T1000 (cell line): Measurements from ENCODE around the gene TCEAL4.

Source experiments
- DNase-seq: peaks from one replicate; lab custom pipeline; 2025; ENCODE audit warnings: mixed read lengths; lab: John Stamatoyannopoulos, UW

TCEAL4 gene

GRCh38 chrX:103585411-103586313 lies at the start of gene TCEAL4:
Gene TCEAL4 (plus strand): TSS chrX:103585515. CDS start chrX:103586676, 1,161 bp downstream.
- no peak for DNase-seq

DNA sequence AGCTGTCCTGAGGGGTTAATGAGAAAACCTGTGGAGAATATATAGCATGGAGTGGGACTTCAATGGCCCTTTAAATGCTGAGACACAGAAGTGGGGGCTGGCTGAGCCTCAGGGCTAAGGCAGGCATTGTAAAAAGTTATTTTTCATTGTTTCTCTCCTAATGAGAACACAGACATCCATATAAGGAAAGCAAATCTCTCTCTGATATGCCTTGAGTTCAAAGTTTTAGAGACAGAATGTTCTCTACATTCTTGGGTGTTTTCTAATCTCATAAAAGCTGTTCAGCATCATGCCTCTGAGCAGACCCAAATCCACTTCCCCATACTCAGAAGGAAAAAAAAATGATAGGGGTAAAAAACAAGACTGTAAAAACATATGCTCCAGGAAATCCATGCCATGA lies 49.2 kb upstream of the TCEAL4 start:
- DNase-seq, result no peak

DNA sequence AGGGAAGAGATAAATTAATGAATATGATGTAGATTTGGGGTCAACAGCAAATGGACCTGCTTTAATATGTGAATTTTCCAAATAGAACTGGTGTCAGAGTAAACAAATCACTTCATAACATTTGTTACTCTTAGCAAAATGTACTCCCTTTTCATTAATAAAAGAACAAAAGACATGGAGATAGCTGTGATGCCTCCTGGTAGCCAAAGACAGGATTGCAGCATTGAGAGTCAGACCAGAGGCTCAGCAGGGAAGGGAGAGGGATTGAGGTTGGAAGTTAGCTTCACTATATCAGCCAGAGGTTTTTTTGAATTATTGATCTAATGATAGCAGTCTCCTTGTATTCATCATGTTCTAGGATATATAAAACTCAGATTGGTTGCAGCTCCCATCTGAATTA lies 48.6 kb upstream of the TCEAL4 start:
- DNase-seq, result no peak

DNA sequence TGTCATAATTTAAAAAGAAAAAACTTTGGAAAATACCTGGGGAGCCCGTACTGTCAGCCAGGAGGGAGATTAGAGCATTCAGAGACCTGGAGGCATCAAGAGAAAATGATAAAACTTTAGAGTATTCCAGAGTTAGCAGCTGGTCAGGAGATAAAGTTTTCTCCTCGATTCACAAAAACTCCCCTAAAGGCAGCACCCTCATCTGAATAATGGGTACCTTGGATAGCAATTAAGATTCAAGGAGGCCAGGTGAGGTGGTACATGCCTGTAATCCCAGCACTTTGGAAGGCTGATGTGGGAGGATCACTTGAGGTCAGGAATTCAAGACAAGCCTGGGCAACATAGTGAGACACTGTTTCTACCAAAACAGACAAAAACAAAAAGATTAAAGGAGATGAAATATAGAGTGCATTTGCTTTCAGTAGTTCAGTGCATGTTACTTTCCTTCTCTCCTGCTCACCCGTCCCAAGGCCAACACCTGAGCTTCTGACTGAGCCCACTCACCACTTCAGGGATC lies 47.4 kb upstream of the TCEAL4 start:
- DNase-seq, result no peak

GRCh38 chrX:103538728-103539127 lies 46.6 kb upstream of the TCEAL4 start:
- DNase-seq, result no peak

- DNase-seq, result no peak
Observed at GRCh38 chrX:103539695-103540094, 45.6 kb upstream of the TCEAL4 start.

GRCh38 chrX:103540145-103540544 lies 45.2 kb upstream of the TCEAL4 start:
- no peak for DNase-seq

GRCh38 chrX:103549916-103550315 lies 35.4 kb upstream of the TCEAL4 start:
- DNase-seq, result no peak

DNA sequence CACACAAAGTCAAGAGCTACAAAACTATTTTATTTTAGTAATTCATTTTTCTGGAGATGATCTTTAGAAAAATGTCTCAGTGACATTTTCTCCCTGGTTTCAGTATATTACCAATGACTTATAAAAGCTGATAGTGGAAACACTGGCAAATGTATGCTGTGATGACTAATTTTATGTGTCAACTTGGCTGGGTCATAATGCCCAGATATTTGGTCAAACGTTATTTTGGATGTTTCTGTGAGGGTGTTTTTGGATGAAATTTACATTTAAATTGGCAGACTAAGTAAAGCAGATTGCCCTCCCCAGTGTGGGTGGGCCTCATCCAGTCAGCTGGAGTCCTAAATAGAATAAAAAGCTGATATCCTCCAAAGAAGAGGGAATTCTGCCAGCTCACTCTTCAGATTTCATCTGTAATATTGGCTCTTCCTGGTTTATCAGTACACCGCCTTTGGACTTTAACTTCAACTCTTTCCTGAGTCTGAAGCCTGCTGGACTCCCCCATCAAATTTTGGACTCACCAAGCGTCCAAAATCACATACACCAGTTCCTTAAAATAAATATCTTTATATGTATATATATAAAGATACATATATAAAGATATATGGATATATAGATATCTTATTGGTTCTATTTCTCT lies 34.8 kb upstream of the TCEAL4 start:
- DNase-seq, result no peak

DNA sequence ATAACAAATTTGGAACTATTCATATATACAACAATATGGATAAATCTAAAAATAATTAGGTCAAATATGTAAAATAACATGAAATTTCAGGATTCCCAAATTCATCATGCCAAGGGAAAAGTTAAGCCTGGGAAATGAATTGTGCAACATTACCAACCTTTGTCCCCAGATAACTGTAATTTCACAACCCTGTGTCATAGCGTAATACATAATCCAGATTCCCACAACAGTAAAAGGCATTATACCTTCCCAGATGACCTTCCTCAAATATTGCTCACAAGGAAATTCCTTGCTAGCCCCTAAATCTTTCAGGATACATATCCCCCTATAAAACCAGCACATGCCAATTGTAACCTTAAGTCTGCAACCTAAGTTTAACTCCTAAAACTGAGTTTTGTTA lies 33.1 kb upstream of the TCEAL4 start:
- DNase-seq, result no peak

DNA sequence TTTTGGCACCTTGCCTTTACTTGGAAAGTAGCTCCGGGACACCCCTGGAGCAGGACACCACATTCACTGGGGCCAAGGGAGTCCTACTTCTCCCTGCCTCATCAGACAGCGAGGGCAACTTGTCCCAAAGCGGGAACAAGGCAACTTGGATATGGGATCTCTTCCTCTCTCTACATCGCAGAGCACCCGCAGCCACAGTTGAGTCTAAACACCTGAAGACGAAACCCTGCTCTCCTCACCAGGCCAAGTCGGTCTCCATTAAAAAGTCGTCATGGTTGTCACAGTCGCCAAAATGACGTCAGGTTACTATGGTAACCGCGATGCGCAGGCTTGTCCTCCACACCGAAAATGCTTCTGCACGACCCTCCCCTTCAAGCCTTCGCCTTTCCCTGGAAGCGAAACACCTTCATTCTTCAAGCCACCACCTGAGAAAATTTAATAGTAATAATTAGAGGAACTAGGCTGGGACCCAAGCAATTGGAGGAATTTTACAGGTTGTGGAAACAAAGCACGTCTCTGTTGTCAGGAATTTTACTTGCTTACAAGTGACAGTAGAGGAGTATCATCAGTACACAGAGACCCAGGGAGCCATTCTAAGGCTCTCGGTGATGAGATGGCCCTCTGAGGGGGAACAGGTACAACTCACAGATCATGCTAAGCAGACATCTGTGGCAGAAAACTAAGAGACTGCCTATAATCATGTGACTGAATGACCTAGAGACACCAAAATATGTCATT lies 30.5 kb upstream of the TCEAL4 start:
- no peak for DNase-seq

GRCh38 chrX:103556963-103557612 lies 28.2 kb upstream of the TCEAL4 start:
- no peak for DNase-seq

GRCh38 chrX:103560256-103560655 lies 25.1 kb upstream of the TCEAL4 start:
- DNase-seq, result no peak

DNA sequence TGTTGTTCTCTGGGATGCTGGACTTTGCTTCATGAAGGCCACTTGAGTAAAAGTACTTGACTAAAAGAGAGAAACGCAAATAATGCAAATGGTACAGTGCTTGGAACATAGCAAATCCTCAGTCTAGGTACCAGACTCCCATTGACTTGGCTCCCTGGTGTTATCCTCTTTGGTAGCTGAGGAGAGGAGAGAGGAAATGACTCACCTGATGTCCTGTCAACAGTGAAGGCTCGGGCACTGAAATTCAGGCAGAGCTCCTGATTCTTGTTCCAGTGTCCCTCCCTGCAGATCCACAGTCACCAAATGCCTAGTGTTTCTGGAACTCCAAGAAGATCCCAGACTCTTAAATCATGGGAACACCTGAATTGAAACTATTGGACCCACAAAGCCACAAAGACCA lies 22.5 kb upstream of the TCEAL4 start:
- DNase-seq, result no peak

- no peak for DNase-seq
Observed at GRCh38 chrX:103565197-103565596, 20.1 kb upstream of the TCEAL4 start.

DNA sequence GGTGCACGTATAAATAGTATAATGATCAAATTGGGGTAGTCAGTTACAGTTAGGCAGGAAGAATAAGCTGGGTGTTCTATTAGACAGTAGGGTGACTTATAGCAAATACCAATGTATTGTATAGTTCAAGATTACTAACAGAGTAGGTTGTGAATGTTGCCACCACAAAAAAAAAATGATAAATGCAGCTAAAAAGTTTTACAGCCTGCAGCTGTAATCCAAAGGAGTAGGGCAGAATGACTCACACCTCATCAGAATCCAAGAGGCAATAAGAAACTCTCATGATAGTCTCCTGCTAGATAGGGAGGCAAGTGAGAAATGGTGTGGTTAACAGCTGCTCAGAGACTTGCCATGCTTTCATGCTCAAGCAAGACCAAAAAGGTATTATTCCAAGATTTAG lies 19.6 kb upstream of the TCEAL4 start:
- no peak for DNase-seq

DNA sequence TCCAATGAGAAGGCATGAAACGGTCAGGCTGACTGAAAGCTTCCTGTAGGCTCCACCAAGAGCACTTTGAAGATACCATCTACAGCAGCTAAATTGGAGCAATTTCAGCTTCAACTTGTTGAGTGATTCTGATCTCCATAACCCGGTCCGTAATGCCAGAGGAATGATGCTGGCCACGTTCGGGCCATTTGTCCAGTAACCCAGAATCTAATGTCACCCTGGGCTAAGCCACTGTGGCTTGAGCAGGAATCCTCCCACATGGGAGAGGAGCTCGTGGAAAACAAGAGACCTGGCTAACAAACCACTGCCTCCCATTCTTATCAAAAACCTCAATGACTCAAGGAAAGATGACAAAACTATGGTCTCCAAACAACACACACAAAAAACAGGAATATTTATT lies 14.2 kb upstream of the TCEAL4 start:
- DNase-seq, result no peak

- DNase-seq, result no peak
Observed at GRCh38 chrX:103571726-103572125, 13.6 kb upstream of the TCEAL4 start.

- no peak for DNase-seq
Observed at GRCh38 chrX:103573202-103573601, 12.1 kb upstream of the TCEAL4 start.

GRCh38 chrX:103584596-103584995 lies 719 bp upstream of the TCEAL4 start:
- no peak for DNase-seq

- no peak for DNase-seq
Observed at GRCh38 chrX:103586314-103586646, 965 bp downstream of the TCEAL4 start.

- no peak for DNase-seq
Observed at GRCh38 chrX:103586659-103587058, 1.3 kb downstream of the TCEAL4 start.
